GM23248 (cell line): ENCODE measurements around the gene TCF4.

Experiments used
- EZH2 ChIP-seq: fragments of 200-600 bp; sonication (generic); IDR thresholded peaks from 2 replicates; pipeline ENCODE4 v1.6.1; 2018; ENCODE audit warnings: antibody characterized with exemption, mild to moderate bottlenecking; ENCODE audit not compliant: insufficient read depth, poor library complexity, severe bottlenecking
- EZH2phosphoT487 ChIP-seq: fragments of 200-600 bp; sonication (generic); IDR thresholded peaks from 2 replicates; pipeline ENCODE4 v1.6.1; 2018; ENCODE audit warnings: antibody characterized with exemption, moderate library complexity, mild to moderate bottlenecking, low read depth; ENCODE audit not compliant: insufficient read depth

- TF ChIP-seq EZH2: no peak
- no peak for TF ChIP-seq EZH2phosphoT487
Measured at GRCh38 chr18:55577812-55578539, 10.0 kb downstream of the TCF4 start.
